GM12878 (cell line): ENCODE data around the gene LIX1L. TPM values are rescaled to one million over a fixed set of nuclear protein-coding genes. Genes with fewer than 3 reads are reported as not detected.
A peak's percentile ranks its signal among the peaks of the same experiment; 100 is the strongest.

ENCODE experiments used
- ATAC-seq: fragments of 200-7000 bp; cut with Tn5 transposase; 3 replicates; pipeline ENCODE4 v1.9.1; 2020; ENCODE audit warnings: mild to moderate bottlenecking, moderate library complexity
- BruUV-seq: library from RNA; stranded (reverse); fragments of 400-500 nt; replicated peaks from 2 replicates; lab custom pipeline; 2021; lab: Mats Ljungman, UMichigan
- CTCF ChIA-PET: fragments of 300-600 bp; sonication (Branson Sonifier 250); formaldehyde crosslinking; extraction: SDS; loops from one replicate; lab custom pipeline; 2021; ENCODE audit warnings: inconsistent platforms; lab: Yijun Ruan, JAX
- POLR2A ChIA-PET: fragments of 350-600 bp; formaldehyde crosslinking; extraction: SDS; loops from one replicate; lab custom pipeline; 2021; ENCODE audit warnings: inconsistent platforms; lab: Charles Lee
- RAD21 ChIA-PET: fragments of 300-600 bp; sonication (Branson Sonifier 250); formaldehyde crosslinking; loops from one replicate; lab custom pipeline; 2023; ENCODE audit warnings: antibody characterized with exemption; ENCODE audit not compliant: unreplicated experiment; lab: Charles Lee
- SMC1A ChIA-PET: fragments of 300-600 bp; sonication (Branson Sonifier 250); formaldehyde crosslinking; loops from one replicate; lab custom pipeline; 2023; ENCODE audit not compliant: unreplicated experiment, uncharacterized antibody; lab: Charles Lee
- DNase-seq: peaks from one replicate; pipeline ENCODE4 v3.0.0-alpha.2; 2011; ENCODE audit warnings: low read depth, low spot score
- FAIRE-seq: peaks from 3 replicates; lab custom pipeline; 2011; peaks lifted over from hg19 to GRCh38; lab: Jason Lieb, UNC
- H2AFZ ChIP-seq: 2 replicates; pipeline ENCODE4 v1.6.0; 2011; ENCODE audit warnings: low read depth, low read length, control low read depth; ENCODE audit not compliant: control insufficient read depth
- H3K27ac ChIP-seq: 2 replicates; pipeline ENCODE4 v1.5.1; 2011; ENCODE audit warnings: control low read depth; ENCODE audit not compliant: control insufficient read depth, insufficient read depth
- H3K27me3 ChIP-seq, 2 experiments: replicated peaks in 1 of 2; 2 replicates each; pipeline versions ENCODE4 v1.6.0 to v1.6.1; 2011; ENCODE audit warnings: low read length in 1 of 2; ENCODE audit not compliant: control insufficient read depth in 2 of 2, insufficient read depth in 2 of 2
- H3K36me3 ChIP-seq, 2 experiments: 2 replicates each; pipeline ENCODE4 v1.5.1; 2011; ENCODE audit warnings: low read length in 1 of 2; ENCODE audit not compliant: control insufficient read depth in 2 of 2, insufficient read depth in 2 of 2
- H3K4me1 ChIP-seq: 2 replicates; pipeline ENCODE4 v1.6.1; 2011; ENCODE audit warnings: mild to moderate bottlenecking, low read length, moderate library complexity, mixed read lengths; ENCODE audit not compliant: control insufficient read depth, insufficient read depth
- H3K4me2 ChIP-seq: 2 replicates; pipeline ENCODE4 v1.6.0; 2011; ENCODE audit warnings: control low read depth; ENCODE audit not compliant: control insufficient read depth, insufficient read depth
- H3K4me3 ChIP-seq: fragments of 200-600 bp; sonication (generic); 2 replicates; pipeline ENCODE4 v1.5.1; 2016
- H3K79me2 ChIP-seq: 2 replicates; pipeline ENCODE4 v1.6.0; 2011; ENCODE audit warnings: low read length; ENCODE audit not compliant: control insufficient read depth, insufficient read depth
- H3K9ac ChIP-seq: 2 replicates; pipeline ENCODE4 v1.8.0; 2011; ENCODE audit warnings: low read length, control low read depth, mixed read lengths; ENCODE audit not compliant: control insufficient read depth, insufficient read depth
- H3K9me3 ChIP-seq: replicated peaks from 3 replicates; pipeline ENCODE4 v1.5.1; 2011; ENCODE audit warnings: mild to moderate bottlenecking, low read length; ENCODE audit not compliant: control insufficient read depth, insufficient read depth
- H4K20me1 ChIP-seq: 2 replicates; pipeline ENCODE4 v1.6.0; 2011; ENCODE audit not compliant: control insufficient read depth, insufficient read depth
- ATF3 ChIP-seq: IDR thresholded peaks from 2 replicates; pipeline ENCODE4 v1.6.1; 2011; ENCODE audit warnings: low read depth, mild to moderate bottlenecking, low read length, moderate library complexity, borderline replicate concordance; ENCODE audit errors: extremely low read depth
- ATF7 ChIP-seq: fragments of 450-650 bp; IDR thresholded peaks from 2 replicates; pipeline ENCODE4 v1.6.1; 2016; ENCODE audit warnings: low read depth, mild to moderate bottlenecking
- BACH1 ChIP-seq: fragments of 450-650 bp; IDR thresholded peaks from 2 replicates; pipeline ENCODE4 v1.6.1; 2017; ENCODE audit warnings: mild to moderate bottlenecking, borderline replicate concordance
- BCL11A ChIP-seq: IDR thresholded peaks from 2 replicates; pipeline ENCODE4 v1.6.1; 2011; ENCODE audit warnings: low read depth, low read length
- BCL3 ChIP-seq: IDR thresholded peaks from 2 replicates; pipeline ENCODE4 v1.6.1; 2011; ENCODE audit warnings: borderline replicate concordance, low read depth, mild to moderate bottlenecking, moderate library complexity, low read length; ENCODE audit not compliant: insufficient read depth, poor library complexity, severe bottlenecking
- BMI1 ChIP-seq: fragments of 450-650 bp; IDR thresholded peaks from 2 replicates; pipeline ENCODE4 v1.6.1; 2016; ENCODE audit warnings: mild to moderate bottlenecking, moderate library complexity, borderline replicate concordance
- CBX3 ChIP-seq: fragments of 200-600 bp; sonication (generic); IDR thresholded peaks from 2 replicates; pipeline ENCODE4 v1.6.1; 2016; ENCODE audit warnings: low read depth, borderline replicate concordance
- CREB1 ChIP-seq: IDR thresholded peaks from 2 replicates; pipeline ENCODE4 v1.6.1; 2012; ENCODE audit warnings: low read depth, mild to moderate bottlenecking, inconsistent platforms
- EED ChIP-seq: sonication (generic); IDR thresholded peaks from 2 replicates; pipeline ENCODE4 v1.6.1; 2016; ENCODE audit warnings: antibody characterized with exemption, low read depth
- HDAC2 ChIP-seq: fragments of 200-600 bp; sonication (generic); IDR thresholded peaks from 2 replicates; pipeline ENCODE4 v1.6.1; 2017
- IKZF1 ChIP-seq: fragments of 450-650 bp; conservative IDR thresholded peaks from 2 replicates; pipeline ENCODE4 v1.6.1; 2017; ENCODE audit warnings: antibody characterized with exemption, mild to moderate bottlenecking
- IKZF2 ChIP-seq, 2 experiments: fragments of 450-650 bp; IDR thresholded peaks; 2 replicates each; pipeline ENCODE4 v1.6.1; 2017; ENCODE audit warnings: mild to moderate bottlenecking in 2 of 2, moderate library complexity in 2 of 2
- RUNX3 ChIP-seq: IDR thresholded peaks from 2 replicates; pipeline ENCODE4 v1.6.1; 2012; ENCODE audit warnings: low read length, inconsistent platforms
- SPI1 ChIP-seq: IDR thresholded peaks from 2 replicates; pipeline ENCODE4 v1.6.1; 2011; ENCODE audit warnings: low read depth, mild to moderate bottlenecking, low read length, moderate library complexity, borderline replicate concordance; ENCODE audit not compliant: insufficient read depth
- SUZ12 ChIP-seq: fragments of 200-600 bp; sonication (generic); IDR thresholded peaks from one replicate; pipeline ENCODE4 v1.6.1; 2018; ENCODE audit warnings: antibody characterized with exemption, mild to moderate bottlenecking; ENCODE audit not compliant: unreplicated experiment
- ZNF687 ChIP-seq: fragments of 450-650 bp; IDR thresholded peaks from 2 replicates; pipeline ENCODE4 v1.6.1; 2017; ENCODE audit warnings: mild to moderate bottlenecking, moderate library complexity
- WGBS: methylation state at CpG from one replicate; pipeline ENCODE4 v1.1.6; 2016; ENCODE audit warnings: low lambda C conversion rate; ENCODE audit not compliant: insufficient replicate concordance, insufficient coverage; ENCODE audit errors: missing lambda C conversion rate; 5-methylcytosine and 5-hydroxymethylcytosine counted together
- in situ Hi-C: fragments of 300-500 bp; cut with MboI; formaldehyde crosslinking; loops from 9 replicates; pipeline ENCODE4 v1.14.3; 2018; ENCODE audit warnings: mixed read lengths
- intact Hi-C: fragments of 100-400 bp; cut with micrococcal nuclease; formaldehyde crosslinking; loops from one replicate; pipeline ENCODE4 v1.14.2; 2022; ENCODE audit not compliant: unreplicated experiment
- polyA plus RNA-seq, 11 experiments: library from polyadenylated mRNA; depleted of rRNA in 4 of 11; unstranded in 6 of 11; stranded (reverse) in 5 of 11; fragments of >200 nt; fragmentation: Nextera tagmentation in 4 of 11; fragmentation: Illumina TruSeq in 1 of 11; extraction: Ambion mirVana in 4 of 11; extraction: Trizol in 1 of 11; gene quantifications; 1 replicate in 1 of 11; 2 replicates in 10 of 11; pipeline versions ENCODE4 v1.2.1 to v1.2.3, GENCODE V29; 2011 to 2016; ENCODE audit warnings: inconsistent platforms in 2 of 11, missing spikeins in 2 of 11, low read depth in 1 of 11
- total RNA-seq, 4 experiments: library from RNA; depleted of rRNA in 3 of 4; stranded (reverse); fragments of >200 nt in 3 of 4; fragmentation: Illumina TruSeq in 1 of 4; extraction: Trizol in 1 of 4; gene quantifications; 2 replicates each; pipeline versions ENCODE4 v1.2.1 to v1.2.3, GENCODE V29; 2013 to 2021

Gene LIX1L
- total and polyA plus RNA-seq, 10 of the 15 experiments (the other 5 are each of a cell fraction or from before 2014, with no cell fraction given) = 5.5 to 48.2 (median 15.3) TPM

GRCh38 chr1:145983960-145984830 is 26.4 kb upstream of the LIX1L start (continued):
- TF ChIP-seq BCL11A (no peak), BCL3 (no peak), HDAC2 (no peak), ATF7 (no peak), EED (no peak), CBX3 (no peak), BACH1 (no peak), ATF3 (no peak)

- POLR2A ChIA-PET = interaction anchor here (0.6 to 3.9 kb wide), 5 partner anchors 8 to 54 kb away, joined by 3 to 21 read pairs (median 3); partner anchors contain the start of gene TXNIP
- Histone ChIP-seq H3K4me2 (peak overlapping the region; percentile 30; the same call in 1 of the 2 replicates), H4K20me1 (no peaks in the 10 kb centered on the region), H3K27me3 (no peaks in the 10 kb centered on the region), H3K4me1 (peaks cover 47% of the 10 kb centered on the region), H3K4me3 (no peak overlapping the region), H3K9ac (no peak overlapping the region), H3K9me3 (no peaks in the 10 kb centered on the region), H2AFZ (peak overlapping the region; percentile 54), H3K27ac (peak overlapping the region; percentile 21), H3K79me2 (no peaks in the 10 kb centered on the region), H3K36me3 (no peaks in the 10 kb centered on the region)
- in situ Hi-C loops = no loop called here
- FAIRE-seq (no peak), ATAC-seq (no peak), DNase-seq (no peak)
- intact Hi-C loops = no loop called here
- SMC1A ChIA-PET = interaction anchor here (10.9 kb wide), 1 partner anchor 10 kb away, joined by 244 read pairs; the partner anchor contains the start of gene TXNIP
- 100% methylated on average over 1 of the region's 1 CpG for WGBS
- no TSS peak for BruUV-seq
- CTCF ChIA-PET = interaction anchor here (9.4 kb wide), 1 partner anchor 9 kb away, joined by 196 read pairs; the partner anchor contains the start of gene TXNIP
- RAD21 ChIA-PET = interaction anchor here (2.3 kb wide), 1 partner anchor 11 kb away, joined by 6 read pairs; no protein-coding TSS in a partner anchor
- TF ChIP-seq ZNF687 = 0 out of 2 replicates have a peak, but pooled peaks have one; percentile 24
- TF ChIP-seq CREB1 = no peak
- no peak for TF ChIP-seq SUZ12
- TF ChIP-seq SPI1 = peak; percentile 89
- peak; percentile 59 for TF ChIP-seq EED
- no peak for TF ChIP-seq BMI1
- no peak for TF ChIP-seq RUNX3
- TF ChIP-seq IKZF1 = peak; percentile 44; the same call in 1 of the 2 replicates
- peak; percentile 30 to 33; a peak in 1 of 4 replicates for TF ChIP-seq IKZF2 (IDR thresholded peaks at IDR 0.05)
Measured at GRCh38 chr1:145983206-145983675, 25.4 kb upstream of the LIX1L start.
